ACHN (cell line): Measurements from ENCODE around the gene CERS6.
"Not testable (repeated sequence)": the region's sequence is repeated elsewhere in the genome, so short reads cannot be mapped to it uniquely, and the experiment has no call there.

ENCODE experiments used
- DNase-seq: peaks from one replicate; pipeline ENCODE4 v3.0.0-alpha.2; 2015
- in situ Hi-C: cut with HindIII; loops from 2 replicates; pipeline ENCODE4 v1.10.0; 2017; ENCODE audit warnings: low sequenced_read_pairs, low pct_ligation_motif_present, low pct_unique_long_range_greater_than_20kb

CERS6 gene, protein sequence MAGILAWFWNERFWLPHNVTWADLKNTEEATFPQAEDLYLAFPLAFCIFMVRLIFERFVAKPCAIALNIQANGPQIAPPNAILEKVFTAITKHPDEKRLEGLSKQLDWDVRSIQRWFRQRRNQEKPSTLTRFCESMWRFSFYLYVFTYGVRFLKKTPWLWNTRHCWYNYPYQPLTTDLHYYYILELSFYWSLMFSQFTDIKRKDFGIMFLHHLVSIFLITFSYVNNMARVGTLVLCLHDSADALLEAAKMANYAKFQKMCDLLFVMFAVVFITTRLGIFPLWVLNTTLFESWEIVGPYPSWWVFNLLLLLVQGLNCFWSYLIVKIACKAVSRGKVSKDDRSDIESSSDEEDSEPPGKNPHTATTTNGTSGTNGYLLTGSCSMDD

DNA sequence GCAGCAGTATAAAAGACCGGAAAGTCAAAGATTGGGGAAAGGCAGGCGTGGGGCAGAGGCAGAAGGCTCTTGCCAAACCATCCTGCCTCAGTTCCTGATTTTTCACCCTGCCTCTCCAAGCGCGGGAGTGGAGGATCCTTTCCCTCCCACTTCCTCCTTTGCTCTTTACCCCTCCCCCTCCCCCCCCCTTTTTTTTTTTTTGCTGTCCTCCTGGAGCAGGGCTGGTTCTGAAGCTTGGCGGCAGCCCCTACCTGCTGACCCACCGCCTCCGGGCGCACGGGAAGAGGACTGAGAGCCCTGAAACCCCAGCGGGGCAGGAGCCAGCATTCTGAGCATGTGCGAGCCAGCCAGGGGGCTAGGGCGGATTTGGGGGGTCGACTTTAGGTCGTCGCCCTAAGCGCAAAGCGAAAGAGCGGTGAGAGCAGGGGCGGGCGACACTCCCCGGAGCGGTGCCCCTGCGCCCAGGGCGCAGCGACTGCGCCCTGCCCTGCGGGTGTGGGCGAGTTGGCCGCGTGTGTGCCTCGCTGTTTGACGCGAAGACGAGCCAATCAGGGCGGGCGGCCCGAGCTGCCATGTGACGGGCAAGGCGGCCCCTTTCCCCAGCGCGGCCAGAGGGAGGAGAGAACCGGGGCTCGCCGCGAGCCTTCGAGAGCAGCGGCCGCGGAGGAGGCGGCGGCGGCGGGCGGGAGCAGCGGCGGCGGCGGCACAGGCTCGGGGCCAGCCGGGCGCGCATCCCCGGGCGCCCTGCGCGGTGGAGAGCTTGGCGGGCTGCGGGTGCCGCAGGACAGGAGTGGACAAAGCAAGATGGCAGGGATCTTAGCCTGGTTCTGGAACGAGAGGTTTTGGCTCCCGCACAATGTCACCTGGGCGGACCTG, at the start of gene CERS6:
Gene CERS6 (plus strand): TSS at position 628 of the 876 bp plus-strand sequence. CDS start 177 bp downstream, at position 805.
- in situ Hi-C loops: no loop called here
- DNase-seq: peak; percentile 96

DNA sequence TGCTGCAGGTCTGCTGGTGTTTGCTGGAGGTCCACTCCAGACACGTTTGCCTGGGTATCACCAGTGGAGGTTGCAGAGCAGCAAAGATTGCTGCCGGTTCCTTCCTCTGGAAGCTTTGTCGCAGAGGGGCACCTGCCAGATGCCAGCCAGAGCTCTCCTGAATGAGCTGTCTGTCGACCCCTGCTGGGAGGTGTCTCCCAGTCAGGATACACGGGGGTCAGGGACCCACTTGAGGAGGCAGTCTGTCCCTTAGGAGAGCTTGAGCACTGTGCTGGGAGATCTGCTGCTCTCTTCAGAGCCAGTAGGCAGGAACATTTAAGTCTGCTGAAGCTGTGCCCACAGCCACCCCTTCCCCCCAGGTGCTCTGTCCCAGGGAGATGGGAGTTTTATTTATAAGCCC, 43.8 kb upstream of the CERS6 start:
- in situ Hi-C loops, DNase-seq: not testable (repeated sequence)

DNA sequence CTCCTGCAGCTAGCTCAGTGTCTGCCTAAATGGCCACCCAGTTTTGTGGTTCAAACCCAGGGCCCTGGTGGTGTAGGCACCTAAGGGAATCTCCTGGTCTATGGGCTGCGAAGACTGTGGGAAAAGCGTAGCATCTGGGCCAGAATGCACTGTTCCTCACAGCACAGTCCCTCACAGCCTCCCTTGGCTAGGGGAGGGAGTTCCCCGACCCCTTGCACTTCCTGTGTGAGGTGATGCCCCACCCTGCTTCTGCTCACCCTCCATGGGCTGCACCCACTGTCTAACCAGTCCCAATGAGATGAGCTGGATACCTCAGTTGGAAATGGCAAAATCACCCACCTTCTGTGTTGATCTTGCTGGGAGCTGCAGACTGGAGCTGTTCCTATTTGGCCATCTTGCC, 43.0 kb upstream of the CERS6 start:
- DNase-seq, in situ Hi-C loops: not testable (repeated sequence)

DNA sequence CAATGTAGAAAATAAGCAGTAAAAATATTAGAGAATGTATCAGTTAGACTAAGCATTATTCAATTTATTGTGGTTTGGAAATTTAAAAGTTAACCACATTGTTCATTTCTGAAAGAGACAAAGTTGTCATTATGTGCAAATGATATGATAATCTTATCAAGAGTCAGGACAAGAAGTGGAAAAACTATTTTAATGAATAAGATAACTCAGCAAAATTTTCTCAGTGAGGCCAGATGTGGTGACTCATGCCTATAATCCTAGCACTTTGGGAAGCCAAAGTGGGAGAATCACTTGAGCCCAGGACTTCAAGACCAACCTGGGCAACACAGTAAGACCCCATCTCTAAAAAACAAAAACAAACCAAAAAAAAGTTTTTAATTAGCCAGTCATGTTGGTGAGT, 39.5 kb upstream of the CERS6 start:
- in situ Hi-C loops: no loop called here
- no peak for DNase-seq

GRCh38 chr2:168422584-168422983, 33.5 kb upstream of the CERS6 start:
- in situ Hi-C loops: no loop called here
- DNase-seq: no peak

GRCh38 chr2:168424112-168424951, 31.7 kb upstream of the CERS6 start:
- in situ Hi-C loops: no loop called here
- no peak for DNase-seq

GRCh38 chr2:168424971-168425370, 31.1 kb upstream of the CERS6 start:
- in situ Hi-C loops: no loop called here

GRCh38 chr2:168426861-168427260, 29.2 kb upstream of the CERS6 start:
- in situ Hi-C loops: no loop called here
- no peak for DNase-seq

More at GRCh38 chr2:168424971-168425370, 31.1 kb upstream of the CERS6 start:
- DNase-seq: no peak

GRCh38 chr2:168427451-168427850, 28.6 kb upstream of the CERS6 start:
- no peak for DNase-seq
- in situ Hi-C loops: no loop called here

- in situ Hi-C loops: no loop called here
- no peak for DNase-seq
These were observed 27.6 kb upstream of the CERS6 start for GRCh38 chr2:168428431-168428830.

- no peak for DNase-seq
- in situ Hi-C loops: no loop called here
These were observed 26.1 kb upstream of the CERS6 start for GRCh38 chr2:168429988-168430387.

GRCh38 chr2:168430431-168430830, 25.6 kb upstream of the CERS6 start:
- in situ Hi-C loops: no loop called here
- DNase-seq: no peak

DNA sequence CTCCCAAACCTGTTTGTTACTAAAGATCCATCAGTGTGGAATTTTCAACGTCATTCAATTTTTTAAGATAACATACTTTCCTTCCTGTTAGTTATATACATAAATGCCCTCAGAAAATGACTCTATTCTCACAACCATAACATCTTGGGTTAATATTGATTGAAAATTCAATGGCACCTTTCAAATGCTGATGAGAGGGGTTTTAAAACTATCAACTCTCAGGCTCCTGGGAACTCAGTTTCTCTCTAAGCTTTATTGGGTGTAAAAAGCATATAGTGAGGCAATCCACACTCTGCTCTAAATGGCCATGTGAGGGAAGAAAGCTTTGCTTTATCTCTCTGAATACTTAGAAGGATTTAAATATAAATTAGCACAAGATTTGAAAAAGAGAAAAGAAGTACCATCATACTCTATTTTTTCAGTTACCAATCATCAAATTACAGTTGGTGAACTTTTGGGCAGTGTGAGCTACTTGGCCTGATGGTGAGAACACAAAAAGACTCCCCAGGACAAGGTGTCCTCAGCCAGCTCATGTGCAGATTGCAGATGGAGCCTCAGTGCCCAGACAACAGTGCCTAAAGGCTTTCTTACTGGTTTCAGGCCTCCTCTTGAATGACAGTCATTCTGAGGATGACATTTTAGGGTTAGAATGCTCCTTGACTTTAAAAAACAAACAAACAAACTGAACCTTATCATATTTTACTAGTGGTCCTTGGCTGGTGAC, 24.6 kb upstream of the CERS6 start:
- in situ Hi-C loops: no loop called here
- no peak for DNase-seq

GRCh38 chr2:168432100-168432499, 24.0 kb upstream of the CERS6 start:
- in situ Hi-C loops: no loop called here
- no peak for DNase-seq

DNA sequence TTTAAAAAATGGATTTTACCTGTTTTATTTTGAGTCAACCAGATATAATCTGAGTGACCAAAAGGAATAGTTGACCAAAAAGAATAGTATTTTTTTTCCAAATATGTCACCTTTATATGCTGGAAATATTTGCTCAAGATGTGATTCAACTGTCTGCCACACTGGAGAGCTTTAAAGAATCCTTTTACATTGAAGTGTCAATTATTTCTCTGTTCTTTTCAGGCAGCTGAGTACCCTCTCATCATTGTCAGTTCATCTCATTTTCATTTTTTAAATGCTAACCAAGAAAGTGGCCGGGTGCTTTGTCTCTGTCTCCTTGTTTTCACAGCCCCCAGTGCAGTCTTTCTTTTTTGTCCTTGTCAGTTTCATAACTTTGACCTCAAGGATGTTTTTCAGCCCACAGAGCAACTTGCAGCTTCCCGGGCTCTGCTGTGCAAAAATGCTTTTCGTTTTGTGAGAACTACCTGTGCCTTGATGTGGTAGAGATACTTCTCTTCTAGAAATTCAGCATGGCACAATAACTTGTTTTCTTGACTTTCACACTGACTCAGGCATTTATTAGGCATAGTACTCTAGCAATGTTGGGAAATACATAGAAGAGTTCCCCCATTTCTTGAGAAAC, 23.4 kb upstream of the CERS6 start:
- in situ Hi-C loops: no loop called here
- DNase-seq: no peak

- DNase-seq: no peak
- in situ Hi-C loops: no loop called here
These were observed 22.5 kb upstream of the CERS6 start for GRCh38 chr2:168433527-168433926.

DNA sequence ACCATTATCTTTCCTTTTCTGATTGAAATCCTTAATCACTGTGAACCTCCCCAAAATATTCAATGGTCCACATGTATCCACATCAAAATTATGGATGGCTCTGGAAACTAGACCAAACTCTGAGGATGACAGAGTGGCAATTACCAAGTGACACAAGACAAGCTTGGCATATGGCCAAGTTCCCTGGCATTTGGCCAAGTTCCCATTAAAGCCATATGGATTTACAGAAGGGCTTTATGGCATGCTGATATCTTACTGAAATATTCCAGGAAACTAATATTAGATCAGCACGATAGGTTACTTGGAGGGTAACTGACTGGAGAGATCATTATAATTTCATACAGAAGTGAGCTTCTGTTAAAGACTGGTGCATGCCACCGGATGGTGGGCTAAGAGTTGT, 21.9 kb upstream of the CERS6 start:
- in situ Hi-C loops: no loop called here
- DNase-seq: no peak

DNA sequence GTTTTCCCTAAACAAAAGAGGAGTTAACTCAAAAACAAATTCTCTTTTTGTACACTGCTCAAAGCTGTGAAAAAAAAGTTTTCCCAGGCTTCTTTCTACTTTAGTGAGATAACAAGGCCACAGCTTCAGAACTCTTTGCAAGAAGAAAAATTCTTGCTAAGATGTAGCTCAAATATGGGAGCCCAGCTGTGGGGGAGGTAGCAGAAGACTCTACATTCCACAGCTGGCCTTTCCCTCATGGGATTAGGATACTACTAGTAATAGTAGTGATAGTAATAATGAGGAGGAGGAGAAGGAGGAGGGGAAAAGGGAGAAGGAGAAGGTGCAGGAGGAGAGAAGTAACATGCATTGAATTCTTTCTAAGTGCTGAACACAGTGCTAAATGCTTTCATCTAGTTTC, 19.2 kb upstream of the CERS6 start:
- in situ Hi-C loops: no loop called here
- no peak for DNase-seq
